GM18867 (cell line): ENCODE measurements around the gene DDHD1.
"Not testable (repeated sequence)": the region's sequence is repeated elsewhere in the genome, so short reads cannot be mapped to it uniquely, and the experiment has no call there.

Source experiments
- ATAC-seq: cut with Tn5 transposase; IDR thresholded peaks from one replicate; pipeline ENCODE4 v1.9.1; 2021; ENCODE audit warnings: mild to moderate bottlenecking, moderate library complexity; ENCODE audit not compliant: unreplicated experiment

DDHD1 gene

GRCh38 chr14:53152887-53153701, at the start of gene DDHD1:
DDHD1 (minus strand) TSS chr14:53153323; CDS start chr14:53153098, 225 bp downstream.
- ATAC-seq, result peak; percentile 73

- no peak for ATAC-seq
Measured at GRCh38 chr14:53195949-53196348, 42.8 kb upstream of the DDHD1 start.

GRCh38 chr14:53193193-53193592, 40.1 kb upstream of the DDHD1 start:
- ATAC-seq, result no peak

GRCh38 chr14:53192052-53192760, 39.1 kb upstream of the DDHD1 start:
- ATAC-seq, result no peak

GRCh38 chr14:53190938-53191337, 37.8 kb upstream of the DDHD1 start:
- peak; percentile 88 for ATAC-seq

GRCh38 chr14:53187921-53188463, 34.9 kb upstream of the DDHD1 start:
- ATAC-seq, result no peak

GRCh38 chr14:53186532-53186931, 33.4 kb upstream of the DDHD1 start:
- ATAC-seq, result no peak

GRCh38 chr14:53183611-53184010, 30.5 kb upstream of the DDHD1 start:
- ATAC-seq, result no peak

- ATAC-seq, result no peak
Measured at GRCh38 chr14:53183056-53183455, 29.9 kb upstream of the DDHD1 start.

GRCh38 chr14:53181463-53182081, 28.4 kb upstream of the DDHD1 start:
- not testable (repeated sequence) for ATAC-seq

- ATAC-seq, result no peak
Measured at GRCh38 chr14:53180272-53181221, 27.4 kb upstream of the DDHD1 start.

GRCh38 chr14:53179486-53180005, 26.4 kb upstream of the DDHD1 start:
- not testable (repeated sequence) for ATAC-seq

- ATAC-seq, result no peak
Measured at GRCh38 chr14:53175375-53175774, 22.3 kb upstream of the DDHD1 start.

GRCh38 chr14:53174918-53175317, 21.8 kb upstream of the DDHD1 start:
- ATAC-seq, result no peak

GRCh38 chr14:53168786-53169185, 15.7 kb upstream of the DDHD1 start:
- ATAC-seq, result no peak

- ATAC-seq, result no peak
Measured at GRCh38 chr14:53167602-53168328, 14.6 kb upstream of the DDHD1 start.

- no peak for ATAC-seq
Measured at GRCh38 chr14:53161758-53162435, 8.8 kb upstream of the DDHD1 start.

GRCh38 chr14:53156238-53156637, 3.1 kb upstream of the DDHD1 start:
- no peak for ATAC-seq

GRCh38 chr14:53153702-53154112, 584 bp upstream of the DDHD1 start:
- ATAC-seq, result no peak
